ENCODE data around the gene TTLL11.

GRCh38 chr9:121960665-121961064, 132.4 kb downstream of the TTLL11 start:
- TF ChIP-seq CTCF (IDR thresholded peaks at IDR 0.05) (no peak), POLR2A (IDR thresholded peaks at IDR 0.05) (no peak), POLR2AphosphoS5 (IDR thresholded peaks at IDR 0.05) (no peak)

All from prostate gland (tissue), 2 donors.